Panc1 (cell line): ENCODE results near the gene BOD1L2. TPM values are rescaled to one million over a fixed set of nuclear protein-coding genes. Genes with fewer than 3 reads are reported as not detected.

Experiments
- ATAC-seq: fragments of 200-7000 bp; cut with Tn5 transposase; 2 replicates; pipeline ENCODE4 v1.9.1; 2020; ENCODE audit warnings: mild to moderate bottlenecking, moderate library complexity
- BruUV-seq: library from RNA; stranded (reverse); fragments of 400-500 nt; replicated peaks from 2 replicates; lab custom pipeline; 2021; lab: Mats Ljungman, UMichigan
- CTCF ChIA-PET: fragments of 300-600 bp; sonication (Branson Sonifier 250); formaldehyde crosslinking; loops from one replicate; lab custom pipeline; 2022; ENCODE audit warnings: antibody characterized with exemption; lab: Charles Lee
- POLR2A ChIA-PET: fragments of 300-600 bp; sonication (Branson Sonifier 250); formaldehyde crosslinking; loops from one replicate; lab custom pipeline; 2022; ENCODE audit warnings: antibody characterized with exemption; lab: Charles Lee
- DNase-seq: peaks from one replicate; pipeline ENCODE4 v3.0.0-alpha.2; 2010; ENCODE audit warnings: low read depth, low spot score
- H3K27ac ChIP-seq: 2 replicates; pipeline ENCODE4 v1.5.1; 2011; ENCODE audit warnings: mild to moderate bottlenecking, low read length, inconsistent platforms
- H3K27me3 ChIP-seq: fragments of 200-500 bp; sonication (Bioruptor generic); 2 replicates; pipeline ENCODE4 v1.6.0; 2014; ENCODE audit warnings: low read length, inconsistent platforms; ENCODE audit not compliant: control insufficient read depth, insufficient read depth
- H3K36me3 ChIP-seq: fragments of 200-500 bp; sonication (Bioruptor generic); 2 replicates; pipeline ENCODE4 v1.5.1; 2014; ENCODE audit warnings: inconsistent platforms, mild to moderate bottlenecking, low read length, moderate library complexity; ENCODE audit not compliant: control insufficient read depth, insufficient read depth
- H3K4me1 ChIP-seq: 2 replicates; pipeline ENCODE4 v1.5.1; 2011; ENCODE audit warnings: inconsistent platforms, mild to moderate bottlenecking, low read length, moderate library complexity; ENCODE audit not compliant: control insufficient read depth, insufficient read depth
- H3K4me3 ChIP-seq, 2 experiments: 2 replicates each; pipeline ENCODE4 v1.5.1; 2011 to 2012; ENCODE audit warnings: low read depth in 2 of 2, low read length in 2 of 2, mild to moderate bottlenecking in 2 of 2, inconsistent platforms in 1 of 2, moderate library complexity in 1 of 2
- H3K9me3 ChIP-seq: fragments of 200-500 bp; sonication (Bioruptor generic); 2 replicates; pipeline ENCODE4 v1.5.1; 2014; ENCODE audit warnings: low read depth, mild to moderate bottlenecking, inconsistent platforms, low read length, moderate library complexity; ENCODE audit not compliant: control insufficient read depth, insufficient read depth
- CTCF ChIP-seq: fragments of 450-650 bp; IDR thresholded peaks from 2 replicates; pipeline ENCODE4 v1.5.1; 2017; ENCODE audit warnings: mild to moderate bottlenecking
- POLR2AphosphoS5 ChIP-seq: IDR thresholded peaks from 2 replicates; pipeline ENCODE4 v1.6.1; 2012; ENCODE audit warnings: mild to moderate bottlenecking, low read depth, low read length, moderate library complexity
- REST ChIP-seq, 2 experiments: IDR thresholded peaks; 2 replicates each; pipeline ENCODE4 v1.6.1; 2011 to 2012; ENCODE audit warnings: low read depth in 2 of 2, control low read depth in 1 of 2, low read length in 1 of 2, mild to moderate bottlenecking in 1 of 2, moderate library complexity in 1 of 2; ENCODE audit not compliant: insufficient read depth in 1 of 2
- SIN3A ChIP-seq: IDR thresholded peaks from 2 replicates; pipeline ENCODE4 v1.6.1; 2012; ENCODE audit warnings: low read depth, mild to moderate bottlenecking, low read length, moderate library complexity, borderline replicate concordance; ENCODE audit not compliant: insufficient read depth
- TCF7L2 ChIP-seq: IDR thresholded peaks from 2 replicates; pipeline ENCODE4 v1.6.1; 2011; ENCODE audit warnings: mild to moderate bottlenecking, low read depth, low read length, inconsistent platforms
- in situ Hi-C: cut with HindIII; loops from 2 replicates; pipeline ENCODE4 v1.10.0; 2016; ENCODE audit warnings: low sequenced_read_pairs, low pct_unique_long_range_greater_than_20kb
- intact Hi-C: fragments of 100-400 bp; cut with micrococcal nuclease; formaldehyde crosslinking; loops from one replicate; pipeline ENCODE4 v1.10.0; 2022; ENCODE audit not compliant: unreplicated experiment
- total RNA-seq: library from RNA; stranded (reverse); gene quantifications from one replicate; pipeline ENCODE4 v1.2.1, GENCODE V29; 2021; ENCODE audit not compliant: unreplicated experiment

The BOD1L2 gene
- total RNA-seq, 1 experiment from 2014 or later: not detected

- in situ Hi-C loops: no loop called here
- Histone ChIP-seq H3K4me3 (no peak overlapping the region), H3K9me3 (no peaks in the 10 kb centered on the region), H3K36me3 (no peaks in the 10 kb centered on the region), H3K27me3 (no peaks in the 10 kb centered on the region), H3K4me1 (no peaks in the 10 kb centered on the region), H3K27ac (no peak overlapping the region)
- ATAC-seq (no peak), DNase-seq (no peak)
- ChIA-PET CTCF (no interaction called here), POLR2A (no interaction called here)
- intact Hi-C loops: no loop called here
- no TSS peak for BruUV-seq
- no peak for TF ChIP-seq REST (IDR thresholded peaks at IDR 0.05; ENCODE audit: insufficient read depth in 1 of 2, low read depth in 2 of 2, low read length in 1 of 2)
- TF ChIP-seq TCF7L2: no peak
- TF ChIP-seq SIN3A: no peak
- TF ChIP-seq POLR2AphosphoS5: no peak
- TF ChIP-seq CTCF: no peak
Measured at GRCh38 chr18:57195341-57195740, 48.5 kb downstream of the BOD1L2 start.

GRCh38 chr18:57197261-57197660 lies 50.4 kb downstream of the BOD1L2 start:
- ChIA-PET POLR2A (no interaction called here), CTCF (no interaction called here)
- in situ Hi-C loops: no loop called here
- H3K27ac ChIP-seq: no peak overlapping the region
- H3K27me3 ChIP-seq: no peaks in the 10 kb centered on the region
- H3K9me3 ChIP-seq: no peaks in the 10 kb centered on the region
- no peak for ATAC-seq
- H3K4me1 ChIP-seq: no peaks in the 10 kb centered on the region
- H3K4me3 ChIP-seq: no peak overlapping the region
- TF ChIP-seq POLR2AphosphoS5 (no peak), TCF7L2 (no peak), SIN3A (no peak), CTCF (no peak), REST (IDR thresholded peaks at IDR 0.05; ENCODE audit: insufficient read depth in 1 of 2, low read depth in 2 of 2, low read length in 1 of 2) (no peak)
- BruUV-seq: no TSS peak
- intact Hi-C loops: no loop called here
- DNase-seq: no peak
- H3K36me3 ChIP-seq: no peaks in the 10 kb centered on the region
